Measurements from ENCODE around the gene PPP1R13B.
A peak's percentile ranks its signal among the peaks of the same experiment; 100 is the strongest.
"Not testable (repeated sequence)": the region's sequence is repeated elsewhere in the genome, so short reads cannot be mapped to it uniquely, and the experiment has no call there.

PPP1R13B gene

GRCh38 chr14:103828315-103828967, 18.9 kb downstream of the PPP1R13B start:
- no peak for DNase-seq

GRCh38 chr14:103825101-103825500, 22.3 kb downstream of the PPP1R13B start:
- no peak for DNase-seq

GRCh38 chr14:103820908-103821307, 26.5 kb downstream of the PPP1R13B start:
- no peak for DNase-seq

- no peak for DNase-seq
Observed at GRCh38 chr14:103820382-103820781, 27.0 kb downstream of the PPP1R13B start.

GRCh38 chr14:103819503-103820307, 27.7 kb downstream of the PPP1R13B start:
- no peak for DNase-seq

GRCh38 chr14:103818870-103819269, 28.5 kb downstream of the PPP1R13B start:
- DNase-seq: no peak

GRCh38 chr14:103818422-103818821, 29.0 kb downstream of the PPP1R13B start:
- DNase-seq: no peak

- no peak for DNase-seq
Observed at GRCh38 chr14:103817595-103817994, 29.8 kb downstream of the PPP1R13B start.

- DNase-seq: no peak
Observed at GRCh38 chr14:103816991-103817390, 30.4 kb downstream of the PPP1R13B start.

GRCh38 chr14:103815253-103815652, 32.1 kb downstream of the PPP1R13B start:
- DNase-seq: no peak

GRCh38 chr14:103811189-103811588, 36.2 kb downstream of the PPP1R13B start:
- DNase-seq: no peak

- peak; percentile 82 for DNase-seq
Observed at GRCh38 chr14:103808403-103809001, 38.9 kb downstream of the PPP1R13B start.

- no peak for DNase-seq
Observed at GRCh38 chr14:103806805-103807204, 40.6 kb downstream of the PPP1R13B start.

GRCh38 chr14:103805708-103806107, 41.7 kb downstream of the PPP1R13B start:
- no peak for DNase-seq

- no peak for DNase-seq
Observed at GRCh38 chr14:103803661-103804060, 43.7 kb downstream of the PPP1R13B start.

GRCh38 chr14:103802356-103802755, 45.0 kb downstream of the PPP1R13B start:
- no peak for DNase-seq

- no peak for DNase-seq
Observed at GRCh38 chr14:103801459-103801858, 45.9 kb downstream of the PPP1R13B start.

- not testable (repeated sequence) for DNase-seq
Observed at GRCh38 chr14:103793192-103793591, 54.2 kb downstream of the PPP1R13B start.

- no peak for DNase-seq
Observed at GRCh38 chr14:103788086-103788485, 59.3 kb downstream of the PPP1R13B start.

- DNase-seq: no peak
Observed at GRCh38 chr14:103782376-103782775, 65.0 kb downstream of the PPP1R13B start.

- DNase-seq: not testable (repeated sequence)
Observed at GRCh38 chr14:103776319-103776718, 71.1 kb downstream of the PPP1R13B start.

- DNase-seq: no peak
Observed at GRCh38 chr14:103775506-103775905, 71.9 kb downstream of the PPP1R13B start.

GRCh38 chr14:103773521-103773920, 73.9 kb downstream of the PPP1R13B start:
- DNase-seq: no peak
